ENCODE data around the gene PPFIA3.

DNA sequence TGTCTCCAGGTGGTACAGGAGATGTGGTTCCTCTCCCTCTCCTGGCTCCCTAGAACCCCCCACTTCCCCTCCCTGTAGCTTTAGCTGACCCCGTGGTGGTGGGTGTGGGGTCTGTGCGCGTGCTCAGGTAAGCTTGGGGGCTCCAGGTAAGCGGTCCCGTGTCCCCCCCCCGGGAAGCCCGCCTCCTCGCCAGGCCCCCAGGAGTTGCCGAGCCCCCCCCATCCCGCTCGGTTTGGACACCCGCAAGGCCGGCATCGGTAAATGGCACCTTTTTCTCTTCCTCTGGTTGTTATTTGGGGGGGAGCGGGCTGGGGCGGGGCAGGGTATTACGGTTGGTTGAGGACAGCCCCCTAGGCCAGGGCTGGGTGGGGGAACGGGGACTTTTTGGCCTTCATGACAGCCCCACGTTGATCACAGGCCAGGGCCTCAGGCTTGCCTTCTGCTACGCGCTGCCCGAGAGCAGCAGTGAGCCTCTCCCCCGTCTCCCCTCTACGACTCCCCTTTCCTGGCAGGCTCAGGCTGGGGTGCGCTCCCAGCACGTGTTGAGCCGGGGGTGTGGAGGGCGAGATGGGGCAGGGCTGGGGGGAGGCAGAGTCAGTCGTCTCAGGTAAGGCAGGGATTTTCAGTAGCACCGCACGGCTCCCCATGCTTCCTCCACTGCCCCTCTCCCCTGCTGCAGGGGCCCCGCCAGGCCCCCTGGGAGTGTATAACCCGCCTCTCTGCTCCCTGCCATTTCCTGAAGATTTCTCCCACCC is 15.8 kb upstream of the PPFIA3 start:
- TF ChIP-seq CTCF (IDR thresholded peaks at IDR 0.05), result no peak
- no peak for TF ChIP-seq POLR2A (IDR thresholded peaks at IDR 0.05)

Measured in esophagus squamous epithelium (tissue), 4 donors.